ENCODE data around the gene QKI. TPM values are rescaled to one million over a fixed set of nuclear protein-coding genes. Genes with fewer than 3 reads are reported as not detected.

Gene QKI
- total and polyA plus RNA-seq, 2 of the 8 experiments (the other 6 are each of a cell fraction or from before 2014, with no cell fraction given), result 181 to 183 TPM

DNA sequence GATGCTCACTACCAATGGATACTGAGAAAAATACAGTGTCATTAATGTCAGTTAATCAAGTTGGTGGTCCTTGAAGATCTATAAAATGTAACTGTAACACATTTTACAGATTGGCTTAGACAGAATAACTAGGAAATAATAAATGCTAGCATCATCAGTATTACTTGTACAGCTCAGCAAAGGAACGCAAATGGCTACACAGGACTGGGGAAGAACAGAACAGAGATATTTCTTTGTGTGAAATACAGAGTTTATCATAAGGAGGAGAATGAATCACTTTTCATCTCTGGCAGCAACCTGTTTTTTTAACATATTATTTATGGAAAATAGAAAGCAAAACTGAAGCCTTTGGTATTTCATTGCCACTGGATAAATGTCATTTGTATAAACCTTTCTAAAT, 8.2 kb upstream of the QKI start (continued):
- TF ChIP-seq, protein P1, sequence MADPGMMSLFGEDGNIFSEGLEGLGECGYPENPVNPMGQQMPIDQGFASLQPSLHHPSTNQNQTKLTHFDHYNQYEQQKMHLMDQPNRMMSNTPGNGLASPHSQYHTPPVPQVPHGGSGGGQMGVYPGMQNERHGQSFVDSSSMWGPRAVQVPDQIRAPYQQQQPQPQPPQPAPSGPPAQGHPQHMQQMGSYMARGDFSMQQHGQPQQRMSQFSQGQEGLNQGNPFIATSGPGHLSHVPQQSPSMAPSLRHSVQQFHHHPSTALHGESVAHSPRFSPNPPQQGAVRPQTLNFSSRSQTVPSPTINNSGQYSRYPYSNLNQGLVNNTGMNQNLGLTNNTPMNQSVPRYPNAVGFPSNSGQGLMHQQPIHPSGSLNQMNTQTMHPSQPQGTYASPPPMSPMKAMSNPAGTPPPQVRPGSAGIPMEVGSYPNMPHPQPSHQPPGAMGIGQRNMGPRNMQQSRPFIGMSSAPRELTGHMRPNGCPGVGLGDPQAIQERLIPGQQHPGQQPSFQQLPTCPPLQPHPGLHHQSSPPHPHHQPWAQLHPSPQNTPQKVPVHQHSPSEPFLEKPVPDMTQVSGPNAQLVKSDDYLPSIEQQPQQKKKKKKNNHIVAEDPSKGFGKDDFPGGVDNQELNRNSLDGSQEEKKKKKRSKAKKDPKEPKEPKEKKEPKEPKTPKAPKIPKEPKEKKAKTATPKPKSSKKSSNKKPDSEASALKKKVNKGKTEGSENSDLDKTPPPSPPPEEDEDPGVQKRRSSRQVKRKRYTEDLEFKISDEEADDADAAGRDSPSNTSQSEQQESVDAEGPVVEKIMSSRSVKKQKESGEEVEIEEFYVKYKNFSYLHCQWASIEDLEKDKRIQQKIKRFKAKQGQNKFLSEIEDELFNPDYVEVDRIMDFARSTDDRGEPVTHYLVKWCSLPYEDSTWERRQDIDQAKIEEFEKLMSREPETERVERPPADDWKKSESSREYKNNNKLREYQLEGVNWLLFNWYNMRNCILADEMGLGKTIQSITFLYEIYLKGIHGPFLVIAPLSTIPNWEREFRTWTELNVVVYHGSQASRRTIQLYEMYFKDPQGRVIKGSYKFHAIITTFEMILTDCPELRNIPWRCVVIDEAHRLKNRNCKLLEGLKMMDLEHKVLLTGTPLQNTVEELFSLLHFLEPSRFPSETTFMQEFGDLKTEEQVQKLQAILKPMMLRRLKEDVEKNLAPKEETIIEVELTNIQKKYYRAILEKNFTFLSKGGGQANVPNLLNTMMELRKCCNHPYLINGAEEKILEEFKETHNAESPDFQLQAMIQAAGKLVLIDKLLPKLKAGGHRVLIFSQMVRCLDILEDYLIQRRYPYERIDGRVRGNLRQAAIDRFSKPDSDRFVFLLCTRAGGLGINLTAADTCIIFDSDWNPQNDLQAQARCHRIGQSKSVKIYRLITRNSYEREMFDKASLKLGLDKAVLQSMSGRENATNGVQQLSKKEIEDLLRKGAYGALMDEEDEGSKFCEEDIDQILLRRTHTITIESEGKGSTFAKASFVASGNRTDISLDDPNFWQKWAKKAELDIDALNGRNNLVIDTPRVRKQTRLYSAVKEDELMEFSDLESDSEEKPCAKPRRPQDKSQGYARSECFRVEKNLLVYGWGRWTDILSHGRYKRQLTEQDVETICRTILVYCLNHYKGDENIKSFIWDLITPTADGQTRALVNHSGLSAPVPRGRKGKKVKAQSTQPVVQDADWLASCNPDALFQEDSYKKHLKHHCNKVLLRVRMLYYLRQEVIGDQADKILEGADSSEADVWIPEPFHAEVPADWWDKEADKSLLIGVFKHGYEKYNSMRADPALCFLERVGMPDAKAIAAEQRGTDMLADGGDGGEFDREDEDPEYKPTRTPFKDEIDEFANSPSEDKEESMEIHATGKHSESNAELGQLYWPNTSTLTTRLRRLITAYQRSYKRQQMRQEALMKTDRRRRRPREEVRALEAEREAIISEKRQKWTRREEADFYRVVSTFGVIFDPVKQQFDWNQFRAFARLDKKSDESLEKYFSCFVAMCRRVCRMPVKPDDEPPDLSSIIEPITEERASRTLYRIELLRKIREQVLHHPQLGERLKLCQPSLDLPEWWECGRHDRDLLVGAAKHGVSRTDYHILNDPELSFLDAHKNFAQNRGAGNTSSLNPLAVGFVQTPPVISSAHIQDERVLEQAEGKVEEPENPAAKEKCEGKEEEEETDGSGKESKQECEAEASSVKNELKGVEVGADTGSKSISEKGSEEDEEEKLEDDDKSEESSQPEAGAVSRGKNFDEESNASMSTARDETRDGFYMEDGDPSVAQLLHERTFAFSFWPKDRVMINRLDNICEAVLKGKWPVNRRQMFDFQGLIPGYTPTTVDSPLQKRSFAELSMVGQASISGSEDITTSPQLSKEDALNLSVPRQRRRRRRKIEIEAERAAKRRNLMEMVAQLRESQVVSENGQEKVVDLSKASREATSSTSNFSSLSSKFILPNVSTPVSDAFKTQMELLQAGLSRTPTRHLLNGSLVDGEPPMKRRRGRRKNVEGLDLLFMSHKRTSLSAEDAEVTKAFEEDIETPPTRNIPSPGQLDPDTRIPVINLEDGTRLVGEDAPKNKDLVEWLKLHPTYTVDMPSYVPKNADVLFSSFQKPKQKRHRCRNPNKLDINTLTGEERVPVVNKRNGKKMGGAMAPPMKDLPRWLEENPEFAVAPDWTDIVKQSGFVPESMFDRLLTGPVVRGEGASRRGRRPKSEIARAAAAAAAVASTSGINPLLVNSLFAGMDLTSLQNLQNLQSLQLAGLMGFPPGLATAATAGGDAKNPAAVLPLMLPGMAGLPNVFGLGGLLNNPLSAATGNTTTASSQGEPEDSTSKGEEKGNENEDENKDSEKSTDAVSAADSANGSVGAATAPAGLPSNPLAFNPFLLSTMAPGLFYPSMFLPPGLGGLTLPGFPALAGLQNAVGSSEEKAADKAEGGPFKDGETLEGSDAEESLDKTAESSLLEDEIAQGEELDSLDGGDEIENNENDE (IDR thresholded peaks at IDR 0.05; ENCODE audit: insufficient replicate concordance, low read length), result no peak
- TF ChIP-seq CBX5 (IDR thresholded peaks at IDR 0.05; ENCODE audit: low read depth, low read length) (no peak), FOSL1 (IDR thresholded peaks at IDR 0.05; ENCODE audit: insufficient read depth, low read depth, low read length) (no peak), MAFK (IDR thresholded peaks at IDR 0.05; ENCODE audit: low read depth, low read length) (no peak), BCL11A (IDR thresholded peaks at IDR 0.05; ENCODE audit: low read depth in 2 of 2, low read length in 2 of 2) (no peak), GTF2F1 (IDR thresholded peaks at IDR 0.05; ENCODE audit: borderline replicate concordance, low read depth, low read length) (no peak)
- TF ChIP-seq, protein P2, sequence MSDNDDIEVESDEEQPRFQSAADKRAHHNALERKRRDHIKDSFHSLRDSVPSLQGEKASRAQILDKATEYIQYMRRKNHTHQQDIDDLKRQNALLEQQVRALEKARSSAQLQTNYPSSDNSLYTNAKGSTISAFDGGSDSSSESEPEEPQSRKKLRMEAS (IDR thresholded peaks at IDR 0.05), result no peak
